H1 (cell line): ENCODE measurements around the gene BAIAP2. TPM values are rescaled to one million over a fixed set of nuclear protein-coding genes. Genes with fewer than 3 reads are reported as not detected.

Experiments used
- CTCF ChIA-PET: fragments of 300-600 bp; sonication (Branson Sonifier 250); formaldehyde crosslinking; loops from one replicate; lab custom pipeline; 2021; ENCODE audit not compliant: partially characterized antibody; lab: Charles Lee
- POLR2A ChIA-PET: fragments of 300-600 bp; sonication (Branson Sonifier 250); formaldehyde crosslinking; loops from one replicate; lab custom pipeline; 2021; ENCODE audit warnings: inconsistent platforms; ENCODE audit not compliant: partially characterized antibody; lab: Charles Lee
- DNase-seq, 2 experiments: peaks; one replicate each; pipeline versions ENCODE4 v3.0.0 to v3.0.0-alpha.2; 2010 to 2022; ENCODE audit warnings: low spot score in 2 of 2, low read depth in 1 of 2, mixed read lengths in 1 of 2
- FAIRE-seq: peaks from 2 replicates; lab custom pipeline; 2011; peaks lifted over from hg19 to GRCh38; lab: Jason Lieb, UNC
- H2AFZ ChIP-seq: 2 replicates; pipeline ENCODE4 v1.8.1; 2012; ENCODE audit warnings: low read length, inconsistent platforms
- H2AK5ac ChIP-seq: 2 replicates; pipeline ENCODE4 v1.6.1; 2013; ENCODE audit warnings: low read depth, low read length
- H2BK120ac ChIP-seq: replicated peaks from 2 replicates; pipeline ENCODE3; 2013; ENCODE audit warnings: low read depth, low read length, inconsistent platforms
- H2BK12ac ChIP-seq: 2 replicates; pipeline ENCODE4 v1.6.1; 2013; ENCODE audit warnings: low read depth, low read length
- H2BK15ac ChIP-seq: 2 replicates; pipeline ENCODE4 v1.6.1; 2013; ENCODE audit warnings: low read length
- H2BK20ac ChIP-seq: 2 replicates; pipeline ENCODE4 v1.6.1; 2013; ENCODE audit warnings: low read length
- H2BK5ac ChIP-seq: 2 replicates; pipeline ENCODE4 v1.6.1; 2013; ENCODE audit warnings: low read depth, low read length
- H3K14ac ChIP-seq: 2 replicates; pipeline ENCODE4 v1.6.1; 2013; ENCODE audit warnings: inconsistent platforms; ENCODE audit not compliant: insufficient read length
- H3K18ac ChIP-seq: 2 replicates; pipeline ENCODE4 v1.6.1; 2013; ENCODE audit warnings: low read length; ENCODE audit errors: extremely low read depth
- H3K23ac ChIP-seq: 2 replicates; pipeline ENCODE4 v1.6.1; 2013; ENCODE audit warnings: inconsistent platforms; ENCODE audit not compliant: insufficient read length
- H3K23me2 ChIP-seq: 2 replicates; pipeline ENCODE4 v1.6.1; 2013; ENCODE audit warnings: low read depth, low read length
- H3K27ac ChIP-seq: 2 replicates; pipeline ENCODE4 v1.6.1; 2011; ENCODE audit warnings: low read depth, low read length, inconsistent platforms
- H3K27me3 ChIP-seq, 4 experiments: replicated peaks in 1 of 4; 1 replicate in 1 of 4; 2 replicates in 3 of 4; pipeline versions ENCODE4 v1.6.1 to v1.8.1; 2011 to 2013; ENCODE audit warnings: low read length in 3 of 4, mild to moderate bottlenecking in 3 of 4, inconsistent platforms in 2 of 4, mixed read lengths in 2 of 4, moderate library complexity in 1 of 4; ENCODE audit not compliant: control insufficient read depth in 3 of 4, insufficient read depth in 3 of 4; ENCODE audit errors: extremely low read depth in 1 of 4
- H3K36me3 ChIP-seq, 4 experiments: 2 replicates each; pipeline versions ENCODE4 v1.6.1 to v1.8.1; 2011 to 2013; ENCODE audit warnings: mild to moderate bottlenecking in 4 of 4, low read length in 3 of 4, moderate library complexity in 2 of 4, control low read depth in 1 of 4, inconsistent platforms in 1 of 4; ENCODE audit not compliant: insufficient read depth in 4 of 4, control insufficient read depth in 2 of 4
- H3K4ac ChIP-seq: replicated peaks from 2 replicates; pipeline ENCODE3; 2013; ENCODE audit warnings: low read length, low read depth, mixed read lengths, inconsistent platforms; ENCODE audit not compliant: insufficient read length
- H3K4me1 ChIP-seq, 4 experiments: replicated peaks in 1 of 4; 1 replicate in 1 of 4; 2 replicates in 3 of 4; pipeline versions ENCODE4 v1.6.1 to v1.8.1; 2011 to 2013; ENCODE audit warnings: low read length in 3 of 4, inconsistent platforms in 2 of 4, mixed read lengths in 1 of 4; ENCODE audit not compliant: insufficient read depth in 4 of 4, control insufficient read depth in 3 of 4
- H3K4me2 ChIP-seq, 2 experiments: 2 replicates each; pipeline versions ENCODE4 v1.6.1 to v1.8.1; 2011 to 2013; ENCODE audit warnings: low read depth in 2 of 2, low read length in 2 of 2, control low read depth in 1 of 2, inconsistent platforms in 1 of 2, mild to moderate bottlenecking in 1 of 2; ENCODE audit not compliant: insufficient read depth in 1 of 2
- H3K4me3 ChIP-seq, 4 experiments: fragments of 200-600, 300-600 bp in 1 of 4; sonication (generic), shearing (Covaris generic), sonication (Bioruptor Twin) in 1 of 4; 2 replicates each; pipeline versions ENCODE4 v1.5.1 to v1.8.1; 2011 to 2016; ENCODE audit warnings: low read length in 4 of 4, low read depth in 3 of 4, control low read depth in 2 of 4, inconsistent platforms in 2 of 4, mild to moderate bottlenecking in 2 of 4, mixed read lengths in 1 of 4, moderate library complexity in 1 of 4; ENCODE audit not compliant: insufficient read depth in 2 of 4; ENCODE audit errors: extremely low read depth in 1 of 4
- H3K56ac ChIP-seq: replicated peaks from 2 replicates; pipeline ENCODE3; 2013; ENCODE audit warnings: low read depth, mild to moderate bottlenecking, mixed read lengths, low read length, inconsistent platforms; ENCODE audit not compliant: insufficient read length
- H3K79me1 ChIP-seq: 2 replicates; pipeline ENCODE4 v1.6.1; 2013; ENCODE audit warnings: low read depth, low read length, control low read depth
- H3K79me2 ChIP-seq, 2 experiments: 2 replicates each; pipeline versions ENCODE4 v1.6.1 to v1.8.1; 2012 to 2013; ENCODE audit warnings: low read length in 2 of 2, mild to moderate bottlenecking in 2 of 2, inconsistent platforms in 1 of 2; ENCODE audit not compliant: insufficient read depth in 2 of 2, control insufficient read depth in 1 of 2
- H3K9ac ChIP-seq, 4 experiments: replicated peaks in 1 of 4; 1 replicate in 1 of 4; 2 replicates in 3 of 4; pipeline versions ENCODE4 v1.6.1 to v1.8.1; 2011 to 2013; ENCODE audit warnings: low read depth in 3 of 4, low read length in 3 of 4, control low read depth in 2 of 4, mild to moderate bottlenecking in 2 of 4, moderate library complexity in 2 of 4, inconsistent platforms in 1 of 4; ENCODE audit errors: extremely low read depth in 1 of 4
- H3K9me3 ChIP-seq, 2 experiments: 2 replicates each; pipeline versions ENCODE4 v1.6.1 to v1.8.1; 2012 to 2013; ENCODE audit warnings: mild to moderate bottlenecking in 2 of 2, moderate library complexity in 2 of 2, control low read depth in 1 of 2, inconsistent platforms in 1 of 2, low read depth in 1 of 2, low read length in 1 of 2, mixed read lengths in 1 of 2; ENCODE audit not compliant: insufficient read depth in 2 of 2
- H4K20me1 ChIP-seq, 2 experiments: replicated peaks in 1 of 2; 2 replicates each; pipeline versions ENCODE3 to v1.8.1; 2011 to 2013; ENCODE audit warnings: inconsistent platforms in 2 of 2, low read length in 2 of 2, mild to moderate bottlenecking in 1 of 2; ENCODE audit not compliant: insufficient read depth in 2 of 2, control insufficient read depth in 1 of 2
- H4K5ac ChIP-seq: 2 replicates; pipeline ENCODE4 v1.6.1; 2013; ENCODE audit warnings: low read length, low read depth, mixed read lengths, inconsistent platforms; ENCODE audit not compliant: insufficient read length
- H4K8ac ChIP-seq: 2 replicates; pipeline ENCODE4 v1.8.0; 2013; ENCODE audit warnings: mild to moderate bottlenecking, moderate library complexity, low read length, inconsistent platforms; ENCODE audit not compliant: insufficient read depth; ENCODE audit errors: extremely low read depth
- H4K91ac ChIP-seq: replicated peaks from 2 replicates; pipeline ENCODE3; 2013; ENCODE audit warnings: low read length, mixed read lengths, inconsistent platforms; ENCODE audit not compliant: insufficient read length
- GABPA ChIP-seq: IDR thresholded peaks from 2 replicates; pipeline ENCODE4 v1.6.1; 2011; ENCODE audit warnings: mild to moderate bottlenecking, low read length, moderate library complexity, borderline replicate concordance; ENCODE audit not compliant: insufficient read depth
- MAFK ChIP-seq: IDR thresholded peaks from 2 replicates; pipeline ENCODE4 v1.6.1; 2012; ENCODE audit warnings: low read depth, mild to moderate bottlenecking, improper control_type of control experiment, low read length
- SIX5 ChIP-seq: IDR thresholded peaks from 2 replicates; pipeline ENCODE4 v1.6.1; 2011; ENCODE audit warnings: mild to moderate bottlenecking, low read depth, low read length
- SP1 ChIP-seq: IDR thresholded peaks from 2 replicates; pipeline ENCODE4 v1.6.1; 2011; ENCODE audit warnings: low read depth, low read length
- TBP ChIP-seq: IDR thresholded peaks from 2 replicates; pipeline ENCODE4 v1.6.1; 2011; ENCODE audit warnings: low read depth, low read length, improper control_type of control experiment
- TEAD4 ChIP-seq: IDR thresholded peaks from 2 replicates; pipeline ENCODE4 v1.6.1; 2012; ENCODE audit warnings: low read depth, low read length, inconsistent platforms, mixed read lengths
- WGBS, 2 experiments: shearing (Covaris generic) in 1 of 2; methylation state at CpG; one replicate each; pipeline versions ENCODE4 v1.1.6 to v1.1.7; 2013 to 2015; ENCODE audit warnings: low lambda C conversion rate in 2 of 2, mixed read lengths in 2 of 2, inconsistent platforms in 1 of 2, low coverage in 1 of 2, missing lambda C conversion rate in 1 of 2; ENCODE audit not compliant: insufficient replicate concordance in 2 of 2, insufficient coverage in 1 of 2, insufficient read length in 1 of 2; ENCODE audit errors: extremely low coverage in 1 of 2, missing lambda C conversion rate in 1 of 2; 5-methylcytosine and 5-hydroxymethylcytosine counted together
- polyA plus RNA-seq, 7 experiments: library from polyadenylated mRNA; depleted of rRNA in 3 of 7; stranded (reverse) in 5 of 7; unstranded in 2 of 7; fragments of >200 nt in 5 of 7; fragments of 200-250 nt in 2 of 7; gene quantifications; 1 replicate in 5 of 7; 2 replicates in 1 of 7; 4 replicates in 1 of 7; pipeline versions ENCODE4 v1.2.1 to v1.2.3, GENCODE V29; 2011 to 2013; ENCODE audit warnings: missing spikeins in 2 of 7, mixed read lengths in 2 of 7
- total RNA-seq: library from RNA; stranded (reverse); fragmentation: NEBNext Ultra II Directional; extraction: Animal tissue kit (Norgen Biotek cat#: 25700); gene quantifications from 2 replicates; pipeline ENCODE4 v1.2.1, GENCODE V29; 2021

BAIAP2 gene
- total and polyA plus RNA-seq, 2 of the 8 experiments (the other 6 are each of a cell fraction or from before 2014, with no cell fraction given), result 10.0 to 22.8 TPM

DNA sequence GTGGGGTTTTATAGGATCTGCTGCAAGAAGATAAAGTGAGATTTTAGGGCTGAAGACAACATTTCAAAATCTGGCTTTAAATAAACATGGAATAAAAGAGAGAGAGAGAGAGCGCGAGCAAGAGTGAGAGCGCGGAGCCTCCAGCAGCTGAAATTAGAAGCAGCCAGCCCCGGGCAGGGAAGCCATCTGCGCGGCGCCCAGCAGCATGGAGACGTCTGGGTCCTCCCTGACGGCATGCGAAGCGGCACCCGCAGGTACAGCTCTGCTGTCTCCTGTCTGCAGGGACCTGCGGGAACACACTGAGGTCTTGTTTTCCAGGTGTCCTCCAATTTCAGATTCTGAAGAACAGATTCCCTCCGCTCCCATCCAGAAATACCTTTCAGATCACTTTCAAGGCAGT lies 7.9 kb upstream of the BAIAP2 start:
- no peak overlapping the region for H2BK5ac ChIP-seq
- no peak overlapping the region for H2BK120ac ChIP-seq
- no peaks in the 10 kb centered on the region for H3K79me2 ChIP-seq
- H3K23ac ChIP-seq, result no peak overlapping the region
- no peak overlapping the region for H2BK15ac ChIP-seq
- peaks cover 0 to 3% of the 10 kb centered on the region in 2 experiments for H4K20me1 ChIP-seq
- WGBS, 2 experiments, result 85% methylated on average over 7 of the region's 15 CpGs; no CpG with 5 or more reads in 1 of the 2 experiments
- H4K5ac ChIP-seq, result no peak overlapping the region
- no peak overlapping the region for H3K27ac ChIP-seq
- H3K18ac ChIP-seq, result no peak overlapping the region
- no peak overlapping the region for H4K8ac ChIP-seq
- H3K23me2 ChIP-seq, result no peaks in the 10 kb centered on the region
- ChIA-PET CTCF (interaction anchor here (1.0 to 12.9 kb wide), 4 partner anchors 7 to 69 kb away, joined by 3 to 110 read pairs (median 23); no protein-coding TSS in a partner anchor), POLR2A (interaction anchor here (5.9 kb wide), 1 partner anchor 9 kb away, joined by 41 read pairs; the partner anchor contains the start of gene BAIAP2)
- H4K91ac ChIP-seq, result no peak overlapping the region
- no peak overlapping the region for H3K4ac ChIP-seq
- no peak overlapping the region for H3K14ac ChIP-seq
- no peak overlapping the region for H2AFZ ChIP-seq
- no peak overlapping the region for H3K4me3 ChIP-seq
- no peak for TF ChIP-seq MAFK
- TF ChIP-seq TEAD4, result no peak
- no peak for TF ChIP-seq SIX5
- TF ChIP-seq GABPA, result 0 out of 2 replicates have a peak, but pooled peaks have one; percentile 18
- TF ChIP-seq SP1, result no peak
- no peak for TF ChIP-seq TBP
- H3K56ac ChIP-seq, result no peak overlapping the region
- no peak overlapping the region for H2BK20ac ChIP-seq
- H2BK12ac ChIP-seq, result no peak overlapping the region
- H3K27me3 ChIP-seq, result no peaks in the 10 kb centered on the region; a peak in 3 of 7 replicates
- H3K4me1 ChIP-seq, result peaks cover 0 to 3% (median 0%) of the 10 kb centered on the region in 4 experiments; a peak in 1 of 7 replicates
- H3K4me2 ChIP-seq, result no peak overlapping the region
- DNase-seq, result no peak
- no peak overlapping the region for H3K9ac ChIP-seq
- no peaks in the 10 kb centered on the region; a peak in 1 of 4 replicates for H3K9me3 ChIP-seq
- H3K36me3 ChIP-seq, result no peaks in the 10 kb centered on the region
- no peaks in the 10 kb centered on the region for H3K79me1 ChIP-seq
- H2AK5ac ChIP-seq, result no peak overlapping the region
- no peak for FAIRE-seq
